NT2/D1 (cell line): Measurements from ENCODE around the gene KRT76.

Experiments used
- SUZ12 ChIP-seq: IDR thresholded peaks from 2 replicates; pipeline ENCODE4 v1.6.1; 2011; ENCODE audit not compliant: insufficient read length, insufficient read depth; ENCODE audit errors: extremely low read depth
- YY1 ChIP-seq: IDR thresholded peaks from 2 replicates; pipeline ENCODE4 v1.6.1; 2011; ENCODE audit not compliant: insufficient read length, insufficient read depth
- ZNF274 ChIP-seq: IDR thresholded peaks from 2 replicates; pipeline ENCODE4 v1.6.1; 2011; ENCODE audit warnings: mild to moderate bottlenecking, low read depth, low read length

GRCh38 chr12:52759695-52760094 lies 17.4 kb downstream of the KRT76 start:
- TF ChIP-seq ZNF274 = no peak
- no peak for TF ChIP-seq YY1
- no peak for TF ChIP-seq SUZ12
